H1 (cell line): ENCODE results near the gene USH2A. TPM values are rescaled to one million over a fixed set of nuclear protein-coding genes. Genes with fewer than 3 reads are reported as not detected.

Source experiments
- BCL11A ChIP-seq, 2 experiments: IDR thresholded peaks; one replicate each; pipeline ENCODE4 v1.6.1; 2011; ENCODE audit warnings: low read depth in 2 of 2, low read length in 2 of 2, mild to moderate bottlenecking in 2 of 2
- CHD7 ChIP-seq: fragments of 300-600 bp; sonication (generic); IDR thresholded peaks from 2 replicates; pipeline ENCODE4 v1.7.1; 2012; ENCODE audit warnings: low read length, moderate library complexity, mild to moderate bottlenecking, inconsistent platforms; ENCODE audit not compliant: insufficient replicate concordance
- CREB1 ChIP-seq: IDR thresholded peaks from 2 replicates; pipeline ENCODE4 v1.6.1; 2012; ENCODE audit warnings: inconsistent platforms
- FOSL1 ChIP-seq: IDR thresholded peaks from 2 replicates; pipeline ENCODE4 v1.6.1; 2011; ENCODE audit warnings: mild to moderate bottlenecking, low read depth, low read length, moderate library complexity; ENCODE audit not compliant: insufficient read depth
- KDM5A ChIP-seq: fragments of 200-600 bp; IDR thresholded peaks from 2 replicates; pipeline ENCODE4 v1.7.1; 2012; ENCODE audit warnings: mild to moderate bottlenecking, low read length, inconsistent platforms, mixed read lengths
- SIX5 ChIP-seq: IDR thresholded peaks from 2 replicates; pipeline ENCODE4 v1.6.1; 2011; ENCODE audit warnings: mild to moderate bottlenecking, low read depth, low read length
- TAF7 ChIP-seq: optimal IDR thresholded peaks from 2 replicates; pipeline ENCODE3; 2011; ENCODE audit warnings: low read depth, mild to moderate bottlenecking, inconsistent platforms, low read length, moderate library complexity, borderline replicate concordance
- TCF12 ChIP-seq: IDR thresholded peaks from 2 replicates; pipeline ENCODE4 v1.6.1; 2011; ENCODE audit warnings: low read depth, mild to moderate bottlenecking, low read length
- YY1 ChIP-seq: IDR thresholded peaks from 2 replicates; pipeline ENCODE4 v1.6.1; 2011; ENCODE audit warnings: low read depth, mild to moderate bottlenecking, low read length
- ZNF274 ChIP-seq: IDR thresholded peaks from 2 replicates; pipeline ENCODE4 v1.7.0; 2012; ENCODE audit warnings: low read length, borderline replicate concordance; ENCODE audit errors: extremely low read depth
- polyA plus RNA-seq, 7 experiments: library from polyadenylated mRNA; depleted of rRNA in 3 of 7; stranded (reverse) in 5 of 7; unstranded in 2 of 7; fragments of >200 nt in 5 of 7; fragments of 200-250 nt in 2 of 7; gene quantifications; 1 replicate in 5 of 7; 2 replicates in 1 of 7; 4 replicates in 1 of 7; pipeline versions ENCODE4 v1.2.1 to v1.2.3, GENCODE V29; 2011 to 2013; ENCODE audit warnings: missing spikeins in 2 of 7, mixed read lengths in 2 of 7
- total RNA-seq: library from RNA; stranded (reverse); fragmentation: NEBNext Ultra II Directional; extraction: Animal tissue kit (Norgen Biotek cat#: 25700); gene quantifications from 2 replicates; pipeline ENCODE4 v1.2.1, GENCODE V29; 2021

USH2A gene
- total and polyA plus RNA-seq, 2 of the 8 experiments (the other 6 are each of a cell fraction or from before 2014, with no cell fraction given): 0.02 to 0.17 TPM

DNA sequence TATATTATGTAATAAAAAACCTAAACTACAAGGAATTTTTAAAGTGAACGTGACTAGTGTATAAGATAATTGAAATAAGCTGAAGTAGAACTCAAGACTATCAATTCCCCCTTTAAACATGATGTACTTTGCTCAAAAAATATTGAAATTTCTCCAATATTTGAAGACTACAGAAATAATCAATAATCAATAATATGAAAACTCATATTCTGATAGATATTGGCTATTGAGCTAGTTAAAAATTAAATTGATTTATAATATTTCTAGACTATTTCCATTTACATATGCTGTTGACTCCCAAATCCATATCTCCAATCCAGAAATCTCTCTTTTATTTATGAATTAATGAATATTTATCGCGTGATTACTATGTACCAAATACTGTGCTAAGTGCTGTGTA is 133.2 kb downstream of the USH2A start (continued):
- TF ChIP-seq CHD7: no peak
- TF ChIP-seq YY1: no peak
- TF ChIP-seq KDM5A: no peak
- no peak for TF ChIP-seq SIX5
- no peak for TF ChIP-seq FOSL1
- no peak for TF ChIP-seq BCL11A (IDR thresholded peaks at IDR 0.05; ENCODE audit: low read depth in 2 of 2, low read length in 2 of 2)
- no peak for TF ChIP-seq ZNF274
- no peak for TF ChIP-seq TAF7
- TF ChIP-seq TCF12: no peak
- no peak for TF ChIP-seq CREB1
